Gastrocnemius medialis (tissue), 4 donors: ENCODE results near the gene CEP350.

ENCODE experiments used
- POLR2A ChIP-seq, 2 donors: fragments of 450-650 bp; IDR thresholded peaks; one replicate each; pipeline ENCODE4 v1.6.1; 2017; ENCODE audit warnings: antibody characterized with exemption in 2 of 2, mild to moderate bottlenecking in 2 of 2, moderate library complexity in 2 of 2
- TF ChIP-seq, protein P1 (sequence below), 5 experiments: fragments of 450-650 bp in 3 of 5; fragments of 200-600 bp in 2 of 5; sonication (generic) in 2 of 5; IDR thresholded peaks in 4 of 5; conservative IDR thresholded peaks in 1 of 5; 1 replicate in 4 of 5; 2 replicates in 1 of 5; pipeline ENCODE4 v1.5.1; 2016 to 2019; ENCODE audit warnings: antibody characterized with exemption in 5 of 5, mild to moderate bottlenecking in 3 of 5, moderate library complexity in 3 of 5

DNA sequence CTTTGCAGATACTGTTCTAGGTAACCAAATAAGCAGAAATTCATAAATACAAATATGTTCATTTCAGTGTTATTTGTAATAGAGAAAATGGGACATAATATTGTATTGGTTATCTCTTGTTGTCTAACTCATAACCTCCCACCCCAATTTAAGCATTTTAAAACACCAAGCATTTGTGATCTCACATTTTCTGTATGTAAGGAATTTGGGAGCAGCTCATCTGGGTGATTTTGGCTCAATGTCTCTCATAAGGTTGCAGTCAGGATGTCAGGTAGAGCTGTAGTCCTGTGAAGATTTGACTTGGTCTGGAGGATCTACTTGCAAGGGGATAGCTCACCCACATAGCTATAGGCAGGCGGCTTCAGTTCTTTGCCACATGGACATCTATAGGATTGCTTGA is 29.5 kb downstream of the CEP350 start:
- TF ChIP-seq, protein P1, sequence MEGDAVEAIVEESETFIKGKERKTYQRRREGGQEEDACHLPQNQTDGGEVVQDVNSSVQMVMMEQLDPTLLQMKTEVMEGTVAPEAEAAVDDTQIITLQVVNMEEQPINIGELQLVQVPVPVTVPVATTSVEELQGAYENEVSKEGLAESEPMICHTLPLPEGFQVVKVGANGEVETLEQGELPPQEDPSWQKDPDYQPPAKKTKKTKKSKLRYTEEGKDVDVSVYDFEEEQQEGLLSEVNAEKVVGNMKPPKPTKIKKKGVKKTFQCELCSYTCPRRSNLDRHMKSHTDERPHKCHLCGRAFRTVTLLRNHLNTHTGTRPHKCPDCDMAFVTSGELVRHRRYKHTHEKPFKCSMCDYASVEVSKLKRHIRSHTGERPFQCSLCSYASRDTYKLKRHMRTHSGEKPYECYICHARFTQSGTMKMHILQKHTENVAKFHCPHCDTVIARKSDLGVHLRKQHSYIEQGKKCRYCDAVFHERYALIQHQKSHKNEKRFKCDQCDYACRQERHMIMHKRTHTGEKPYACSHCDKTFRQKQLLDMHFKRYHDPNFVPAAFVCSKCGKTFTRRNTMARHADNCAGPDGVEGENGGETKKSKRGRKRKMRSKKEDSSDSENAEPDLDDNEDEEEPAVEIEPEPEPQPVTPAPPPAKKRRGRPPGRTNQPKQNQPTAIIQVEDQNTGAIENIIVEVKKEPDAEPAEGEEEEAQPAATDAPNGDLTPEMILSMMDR (IDR thresholded peaks at IDR 0.05 in 4 of 5, conservative IDR thresholded peaks at IDR 0.05 in 1 of 5) = no peak
- TF ChIP-seq POLR2A (IDR thresholded peaks at IDR 0.05) = no peak
